ENCODE measurements around the gene PLPPR5.

PLPPR5 gene

DNA sequence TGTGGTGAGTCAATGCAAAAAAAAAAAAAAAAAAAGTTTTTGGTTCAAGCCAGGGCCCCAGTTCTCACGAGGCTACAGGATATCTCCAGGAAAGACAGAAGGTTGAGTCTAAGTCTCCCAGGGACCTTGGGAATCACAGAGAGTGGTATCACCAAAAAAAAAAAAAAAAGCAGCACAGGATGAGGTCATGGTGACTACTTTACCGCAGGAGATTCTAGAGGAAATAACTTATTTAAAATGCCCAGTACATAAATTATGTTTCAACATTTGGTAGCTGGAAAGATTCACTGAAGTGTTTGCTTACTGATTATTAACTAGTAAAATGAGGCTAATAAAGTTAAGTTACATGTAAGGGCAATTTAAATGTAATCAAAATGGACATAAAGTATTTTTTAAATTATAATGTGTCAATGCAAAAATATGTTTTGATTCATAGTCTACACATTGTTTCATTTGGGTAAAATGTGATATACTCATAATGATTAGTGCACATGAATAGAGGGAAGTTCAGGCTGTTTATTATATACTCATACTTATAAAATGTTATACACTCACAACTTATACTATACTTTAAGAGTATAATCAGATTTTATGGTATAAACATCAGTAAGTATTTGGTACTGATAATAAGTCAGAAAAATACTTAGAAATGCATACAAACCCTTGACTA, 84.1 kb downstream of the PLPPR5 start:
- Histone ChIP-seq H3K27ac (ENCODE audit: low read depth, low read length, poor library complexity, severe bottlenecking) (no peak overlapping the region), H3K79me2 (ENCODE audit: insufficient read depth, low read length) (no peaks in the 10 kb centered on the region), H3K9me3 (ENCODE audit: low read length) (no peaks in the 10 kb centered on the region), H4K20me1 (ENCODE audit: insufficient read depth, low read length) (no peaks in the 10 kb centered on the region), H3K4me3 (ENCODE audit: low read depth, low read length, poor library complexity, severe bottlenecking) (no peak overlapping the region), H3K36me3 (ENCODE audit: insufficient read depth, low read length) (no peaks in the 10 kb centered on the region), H3F3A (ENCODE audit: insufficient read depth, low read length) (no peaks in the 10 kb centered on the region), H2AFZ (ENCODE audit: low read length) (no peak overlapping the region), H3K4me1 (ENCODE audit: insufficient read depth, low read length, severe bottlenecking) (peaks cover 7% of the 10 kb centered on the region), H3K27me3 (ENCODE audit: insufficient read depth, low read length) (no peaks in the 10 kb centered on the region), H3K9me2 (ENCODE audit: low read depth, low read length) (no peaks in the 10 kb centered on the region), H3K4me2 (ENCODE audit: low read length) (no peak overlapping the region), H3K9ac (ENCODE audit: low read length) (no peak overlapping the region)
- TF ChIP-seq, protein P1, sequence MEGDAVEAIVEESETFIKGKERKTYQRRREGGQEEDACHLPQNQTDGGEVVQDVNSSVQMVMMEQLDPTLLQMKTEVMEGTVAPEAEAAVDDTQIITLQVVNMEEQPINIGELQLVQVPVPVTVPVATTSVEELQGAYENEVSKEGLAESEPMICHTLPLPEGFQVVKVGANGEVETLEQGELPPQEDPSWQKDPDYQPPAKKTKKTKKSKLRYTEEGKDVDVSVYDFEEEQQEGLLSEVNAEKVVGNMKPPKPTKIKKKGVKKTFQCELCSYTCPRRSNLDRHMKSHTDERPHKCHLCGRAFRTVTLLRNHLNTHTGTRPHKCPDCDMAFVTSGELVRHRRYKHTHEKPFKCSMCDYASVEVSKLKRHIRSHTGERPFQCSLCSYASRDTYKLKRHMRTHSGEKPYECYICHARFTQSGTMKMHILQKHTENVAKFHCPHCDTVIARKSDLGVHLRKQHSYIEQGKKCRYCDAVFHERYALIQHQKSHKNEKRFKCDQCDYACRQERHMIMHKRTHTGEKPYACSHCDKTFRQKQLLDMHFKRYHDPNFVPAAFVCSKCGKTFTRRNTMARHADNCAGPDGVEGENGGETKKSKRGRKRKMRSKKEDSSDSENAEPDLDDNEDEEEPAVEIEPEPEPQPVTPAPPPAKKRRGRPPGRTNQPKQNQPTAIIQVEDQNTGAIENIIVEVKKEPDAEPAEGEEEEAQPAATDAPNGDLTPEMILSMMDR (IDR thresholded peaks at IDR 0.05; ENCODE audit: low read length) = no peak
- no peak for TF ChIP-seq EZH2 (IDR thresholded peaks at IDR 0.05; ENCODE audit: borderline replicate concordance, low read length)

DNA sequence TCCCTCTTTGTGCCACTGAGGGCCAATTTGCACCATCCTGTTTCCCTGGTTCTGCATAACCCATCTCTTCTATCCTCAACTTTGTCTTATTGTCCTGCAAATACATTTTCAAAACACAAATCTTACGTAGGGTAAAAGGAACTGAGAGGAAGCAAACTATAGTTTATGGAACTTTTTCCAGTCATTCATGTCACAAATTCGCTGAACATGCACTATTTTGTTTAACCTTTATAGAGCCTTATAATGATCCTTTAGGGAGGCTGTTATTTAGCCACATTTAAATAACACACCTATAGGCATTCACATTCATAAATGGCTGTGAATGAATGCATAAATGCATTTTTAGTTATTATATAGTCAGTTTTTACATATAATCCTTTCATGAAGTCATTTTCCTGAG, 85.0 kb downstream of the PLPPR5 start:
- Histone ChIP-seq H3F3A (ENCODE audit: insufficient read depth, low read length) (no peaks in the 10 kb centered on the region), H3K36me3 (ENCODE audit: insufficient read depth, low read length) (no peaks in the 10 kb centered on the region), H2AFZ (ENCODE audit: low read length) (no peak overlapping the region), H3K4me2 (ENCODE audit: low read length) (no peak overlapping the region), H3K4me1 (ENCODE audit: insufficient read depth, low read length, severe bottlenecking) (peaks cover 7% of the 10 kb centered on the region), H3K27ac (ENCODE audit: low read depth, low read length, poor library complexity, severe bottlenecking) (no peak overlapping the region), H3K4me3 (ENCODE audit: low read depth, low read length, poor library complexity, severe bottlenecking) (no peak overlapping the region), H3K9ac (ENCODE audit: low read length) (no peak overlapping the region), H3K79me2 (ENCODE audit: insufficient read depth, low read length) (no peaks in the 10 kb centered on the region), H3K27me3 (ENCODE audit: insufficient read depth, low read length) (no peaks in the 10 kb centered on the region), H3K9me2 (ENCODE audit: low read depth, low read length) (no peaks in the 10 kb centered on the region), H4K20me1 (ENCODE audit: insufficient read depth, low read length) (no peaks in the 10 kb centered on the region), H3K9me3 (ENCODE audit: low read length) (no peaks in the 10 kb centered on the region)
- TF ChIP-seq EZH2 (IDR thresholded peaks at IDR 0.05; ENCODE audit: borderline replicate concordance, low read length) = no peak
- TF ChIP-seq, protein P1 (IDR thresholded peaks at IDR 0.05; ENCODE audit: low read length) = no peak

DNA sequence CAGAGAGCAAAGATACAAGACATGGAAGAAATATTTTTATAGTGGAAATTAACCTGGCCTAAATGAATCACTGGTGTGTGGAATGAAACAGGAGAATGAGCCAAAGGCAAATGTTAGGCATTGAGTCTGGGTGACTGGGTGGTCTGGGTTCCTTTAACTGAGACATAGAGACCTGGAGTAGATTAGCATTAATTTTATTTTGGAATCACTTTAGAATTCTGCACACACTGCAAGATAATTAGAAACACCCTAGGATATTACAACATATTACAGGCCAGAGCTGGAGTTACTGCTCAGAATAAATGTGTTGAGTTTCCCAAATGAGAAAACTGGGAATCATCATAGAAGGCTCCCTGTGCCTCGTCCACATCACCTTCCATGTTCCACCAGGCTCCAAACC, 85.5 kb downstream of the PLPPR5 start:
- Histone ChIP-seq H3K27ac (ENCODE audit: low read depth, low read length, poor library complexity, severe bottlenecking) (no peak overlapping the region), H3K4me2 (ENCODE audit: low read length) (no peak overlapping the region)
- TF ChIP-seq EZH2 (IDR thresholded peaks at IDR 0.05; ENCODE audit: borderline replicate concordance, low read length) = no peak
- TF ChIP-seq, protein P1 (IDR thresholded peaks at IDR 0.05; ENCODE audit: low read length) = no peak

More for the DNA sequence above, 85.5 kb downstream of the PLPPR5 start:
- Histone ChIP-seq H2AFZ (ENCODE audit: low read length) (no peak overlapping the region), H3K36me3 (ENCODE audit: insufficient read depth, low read length) (no peaks in the 10 kb centered on the region), H4K20me1 (ENCODE audit: insufficient read depth, low read length) (no peaks in the 10 kb centered on the region), H3K27me3 (ENCODE audit: insufficient read depth, low read length) (no peaks in the 10 kb centered on the region), H3K4me3 (ENCODE audit: low read depth, low read length, poor library complexity, severe bottlenecking) (no peak overlapping the region), H3K9me2 (ENCODE audit: low read depth, low read length) (no peaks in the 10 kb centered on the region), H3K79me2 (ENCODE audit: insufficient read depth, low read length) (no peaks in the 10 kb centered on the region), H3K9ac (ENCODE audit: low read length) (no peak overlapping the region), H3K9me3 (ENCODE audit: low read length) (no peaks in the 10 kb centered on the region), H3F3A (ENCODE audit: insufficient read depth, low read length) (no peaks in the 10 kb centered on the region), H3K4me1 (ENCODE audit: insufficient read depth, low read length, severe bottlenecking) (peaks cover 7% of the 10 kb centered on the region)
